GM23338 (cell line): ENCODE data around the gene CALCOCO1.

Experiments used
- CTCF ChIP-seq, 2 experiments: fragments of 200-600 bp in 1 of 2; sonication (generic) in 1 of 2; conservative IDR thresholded peaks; 2 replicates each; pipeline versions ENCODE4 v1.5.1 to v1.6.1; 2016 to 2017; ENCODE audit warnings: antibody characterized with exemption in 2 of 2, low read depth in 2 of 2, mild to moderate bottlenecking in 2 of 2, moderate library complexity in 1 of 2
- EZH2 ChIP-seq: fragments of 200-600 bp; sonication (generic); IDR thresholded peaks from one replicate; pipeline ENCODE4 v1.8.0; 2017; ENCODE audit warnings: antibody characterized with exemption, mild to moderate bottlenecking, low read depth; ENCODE audit not compliant: unreplicated experiment
- EZH2phosphoT487 ChIP-seq: fragments of 200-600 bp; sonication (generic); IDR thresholded peaks from one replicate; pipeline ENCODE4 v1.8.1; 2018; ENCODE audit warnings: antibody characterized with exemption; ENCODE audit not compliant: unreplicated experiment
- POLR2AphosphoS5 ChIP-seq: IDR thresholded peaks from 2 replicates; pipeline ENCODE4 v1.6.1; 2016; ENCODE audit warnings: antibody characterized with exemption, low read depth
- TF ChIP-seq, protein P1 (sequence below): IDR thresholded peaks from one replicate; pipeline ENCODE4 v1.6.1; 2018; ENCODE audit warnings: antibody characterized with exemption; ENCODE audit not compliant: unreplicated experiment

DNA sequence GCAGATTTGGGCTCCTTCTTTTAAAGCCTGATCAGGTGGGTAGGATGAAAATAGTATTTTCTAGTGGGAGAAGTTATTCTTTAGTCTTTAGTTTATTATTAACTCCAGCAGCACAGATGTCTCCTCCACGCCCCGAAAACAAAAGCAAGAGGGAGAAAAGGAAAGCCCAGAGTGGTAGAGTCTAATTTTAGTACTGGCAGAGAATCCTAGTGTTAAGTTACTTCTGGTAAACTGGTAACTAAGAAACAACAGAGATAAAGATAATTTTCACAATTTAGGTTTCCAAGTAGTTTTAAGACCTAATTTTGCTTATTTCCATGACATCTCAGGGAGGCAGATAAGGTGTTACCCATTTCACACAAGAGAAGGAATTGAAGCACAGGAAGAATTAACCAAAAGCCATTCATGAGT is 67.7 kb downstream of the CALCOCO1 start:
- TF ChIP-seq CTCF (conservative IDR thresholded peaks at IDR 0.05; ENCODE audit: low read depth in 2 of 2), result no peak
- TF ChIP-seq POLR2AphosphoS5, result no peak
- no peak for TF ChIP-seq EZH2
- no peak for TF ChIP-seq EZH2phosphoT487
- TF ChIP-seq, protein P1, sequence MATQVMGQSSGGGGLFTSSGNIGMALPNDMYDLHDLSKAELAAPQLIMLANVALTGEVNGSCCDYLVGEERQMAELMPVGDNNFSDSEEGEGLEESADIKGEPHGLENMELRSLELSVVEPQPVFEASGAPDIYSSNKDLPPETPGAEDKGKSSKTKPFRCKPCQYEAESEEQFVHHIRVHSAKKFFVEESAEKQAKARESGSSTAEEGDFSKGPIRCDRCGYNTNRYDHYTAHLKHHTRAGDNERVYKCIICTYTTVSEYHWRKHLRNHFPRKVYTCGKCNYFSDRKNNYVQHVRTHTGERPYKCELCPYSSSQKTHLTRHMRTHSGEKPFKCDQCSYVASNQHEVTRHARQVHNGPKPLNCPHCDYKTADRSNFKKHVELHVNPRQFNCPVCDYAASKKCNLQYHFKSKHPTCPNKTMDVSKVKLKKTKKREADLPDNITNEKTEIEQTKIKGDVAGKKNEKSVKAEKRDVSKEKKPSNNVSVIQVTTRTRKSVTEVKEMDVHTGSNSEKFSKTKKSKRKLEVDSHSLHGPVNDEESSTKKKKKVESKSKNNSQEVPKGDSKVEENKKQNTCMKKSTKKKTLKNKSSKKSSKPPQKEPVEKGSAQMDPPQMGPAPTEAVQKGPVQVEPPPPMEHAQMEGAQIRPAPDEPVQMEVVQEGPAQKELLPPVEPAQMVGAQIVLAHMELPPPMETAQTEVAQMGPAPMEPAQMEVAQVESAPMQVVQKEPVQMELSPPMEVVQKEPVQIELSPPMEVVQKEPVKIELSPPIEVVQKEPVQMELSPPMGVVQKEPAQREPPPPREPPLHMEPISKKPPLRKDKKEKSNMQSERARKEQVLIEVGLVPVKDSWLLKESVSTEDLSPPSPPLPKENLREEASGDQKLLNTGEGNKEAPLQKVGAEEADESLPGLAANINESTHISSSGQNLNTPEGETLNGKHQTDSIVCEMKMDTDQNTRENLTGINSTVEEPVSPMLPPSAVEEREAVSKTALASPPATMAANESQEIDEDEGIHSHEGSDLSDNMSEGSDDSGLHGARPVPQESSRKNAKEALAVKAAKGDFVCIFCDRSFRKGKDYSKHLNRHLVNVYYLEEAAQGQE, result no peak
